Fibroblast of lung (primary cell): ENCODE results near the gene OGDHL. TPM values are rescaled to one million over a fixed set of nuclear protein-coding genes. Genes with fewer than 3 reads are reported as not detected.

Experiments
- DNase-seq, 2 donors: peaks; one replicate each; pipeline versions ENCODE4 v3.0.0 to v3.0.0-alpha.2; 2010; ENCODE audit warnings: low read depth in 2 of 2
- H2AFZ ChIP-seq: 2 replicates; pipeline ENCODE4 v1.5.1; 2012; ENCODE audit warnings: low read length, control low read depth, inconsistent platforms
- H3K27ac ChIP-seq: 2 replicates; pipeline ENCODE4 v1.5.1; 2011; ENCODE audit warnings: low read length, control low read depth; ENCODE audit not compliant: insufficient read depth
- H3K27me3 ChIP-seq: 2 replicates; pipeline ENCODE4 v1.5.1; 2011; ENCODE audit warnings: mild to moderate bottlenecking, low read length; ENCODE audit not compliant: control insufficient read depth, insufficient read depth
- H3K36me3 ChIP-seq: 2 replicates; pipeline ENCODE4 v1.5.1; 2011; ENCODE audit warnings: low read length; ENCODE audit not compliant: control insufficient read depth, insufficient read depth
- H3K4me1 ChIP-seq: 2 replicates; pipeline ENCODE4 v1.5.1; 2011; ENCODE audit warnings: low read length; ENCODE audit not compliant: control insufficient read depth, insufficient read depth; ENCODE audit errors: extremely low read depth
- H3K4me2 ChIP-seq: 2 replicates; pipeline ENCODE4 v1.5.1; 2011; ENCODE audit warnings: low read length, control low read depth; ENCODE audit not compliant: insufficient read depth; ENCODE audit errors: extremely low read depth
- H3K4me3 ChIP-seq, 4 experiments: fragments of 200-600 bp in 1 of 4; sonication (generic) in 1 of 4; replicated peaks in 1 of 4; 2 replicates each; pipeline ENCODE4 v1.5.1; 2011 to 2016; ENCODE audit warnings: low read length in 4 of 4, low read depth in 3 of 4, mild to moderate bottlenecking in 3 of 4, control low read depth in 2 of 4, inconsistent platforms in 1 of 4, mixed read lengths in 1 of 4; ENCODE audit not compliant: insufficient read depth in 1 of 4; ENCODE audit errors: control extremely low read depth in 1 of 4
- H3K79me2 ChIP-seq: 2 replicates; pipeline ENCODE4 v1.5.1; 2012; ENCODE audit warnings: mild to moderate bottlenecking, low read length, inconsistent platforms; ENCODE audit not compliant: control insufficient read depth, insufficient read depth
- H3K9ac ChIP-seq: 2 replicates; pipeline ENCODE4 v1.5.1; 2011; ENCODE audit warnings: mild to moderate bottlenecking, low read length, control low read depth; ENCODE audit not compliant: insufficient read depth
- H3K9me3 ChIP-seq: 2 replicates; pipeline ENCODE4 v1.5.1; 2012; ENCODE audit warnings: low read depth, low read length; ENCODE audit not compliant: control insufficient read depth, insufficient read depth
- H4K20me1 ChIP-seq: 2 replicates; pipeline ENCODE4 v1.5.1; 2011; ENCODE audit warnings: low read length; ENCODE audit not compliant: control insufficient read depth, insufficient read depth; ENCODE audit errors: extremely low read depth
- CTCF ChIP-seq, 2 donors: IDR thresholded peaks in 1 of 2; conservative IDR thresholded peaks in 1 of 2; 1 replicate in 1 of 2; 2 replicates in 1 of 2; pipeline ENCODE4 v1.5.1; 2011 to 2012; ENCODE audit warnings: low read length in 2 of 2, control low read depth in 1 of 2, inconsistent platforms in 1 of 2, low read depth in 1 of 2, mild to moderate bottlenecking in 1 of 2
- EZH2 ChIP-seq: IDR thresholded peaks from 2 replicates; pipeline ENCODE4 v1.5.1; 2012; ENCODE audit warnings: low read length, control low read depth, mild to moderate bottlenecking; ENCODE audit errors: missing control alignments
- polyA plus RNA-seq, 2 donors: library from polyadenylated mRNA; depleted of rRNA in 1 of 2; stranded (reverse) in 1 of 2; unstranded in 1 of 2; fragments of >200 nt; gene quantifications; 2 replicates each; pipeline ENCODE4 v1.2.1, GENCODE V29; 2011 to 2012; ENCODE audit warnings: missing spikeins in 1 of 2
- total RNA-seq: library from RNA; depleted of rRNA; stranded (reverse); fragments of >200 nt; gene quantifications from 2 replicates; pipeline ENCODE4 v1.2.1, GENCODE V29; 2014

The OGDHL gene
- total and polyA plus RNA-seq, 2 donors (not counting 1 experiment from before 2014, with no cell fraction given): under 0.01 to 0.06 TPM

GRCh38 chr10:49691588-49691987 lies 70.5 kb downstream of the OGDHL start:
- no peaks in the 10 kb centered on the region for H4K20me1 ChIP-seq
- H3K9ac ChIP-seq: no peak overlapping the region
- H3K9me3 ChIP-seq: no peaks in the 10 kb centered on the region
- no peaks in the 10 kb centered on the region for H3K4me1 ChIP-seq
- H3K4me2 ChIP-seq: no peak overlapping the region
- no peak overlapping the region for H3K4me3 ChIP-seq
- peaks cover 34% of the 10 kb centered on the region for H3K27me3 ChIP-seq
- no peak for DNase-seq
- TF ChIP-seq CTCF (conservative IDR thresholded peaks at IDR 0.05 in 1 of 2, IDR thresholded peaks at IDR 0.05 in 1 of 2; ENCODE audit: low read depth in 1 of 2, low read length in 2 of 2) (no peak), EZH2 (no peak)
- H3K27ac ChIP-seq: no peak overlapping the region
- H3K36me3 ChIP-seq: no peaks in the 10 kb centered on the region
- H2AFZ ChIP-seq: no peak overlapping the region
- H3K79me2 ChIP-seq: no peaks in the 10 kb centered on the region

GRCh38 chr10:49690698-49691356 lies 71.3 kb downstream of the OGDHL start:
- Histone ChIP-seq H3K36me3 (no peaks in the 10 kb centered on the region), H3K27ac (no peak overlapping the region), H3K4me2 (no peak overlapping the region), H3K9ac (no peak overlapping the region), H4K20me1 (no peaks in the 10 kb centered on the region), H3K27me3 (peaks cover 34% of the 10 kb centered on the region), H2AFZ (no peak overlapping the region), H3K4me3 (no peak overlapping the region), H3K9me3 (no peaks in the 10 kb centered on the region), H3K4me1 (no peaks in the 10 kb centered on the region), H3K79me2 (no peaks in the 10 kb centered on the region)
- TF ChIP-seq CTCF (conservative IDR thresholded peaks at IDR 0.05 in 1 of 2, IDR thresholded peaks at IDR 0.05 in 1 of 2; ENCODE audit: low read depth in 1 of 2, low read length in 2 of 2) (no peak), EZH2 (no peak)
- DNase-seq: no peak

GRCh38 chr10:49689882-49690510 lies 72.1 kb downstream of the OGDHL start:
- Histone ChIP-seq H2AFZ (no peak overlapping the region), H3K4me2 (no peak overlapping the region), H3K36me3 (no peaks in the 10 kb centered on the region), H3K27me3 (peaks cover 34% of the 10 kb centered on the region), H3K9me3 (no peaks in the 10 kb centered on the region), H3K4me3 (no peak overlapping the region), H3K27ac (no peak overlapping the region), H3K9ac (no peak overlapping the region), H4K20me1 (no peaks in the 10 kb centered on the region), H3K79me2 (no peaks in the 10 kb centered on the region), H3K4me1 (no peaks in the 10 kb centered on the region)
- no peak for DNase-seq
- TF ChIP-seq CTCF (conservative IDR thresholded peaks at IDR 0.05 in 1 of 2, IDR thresholded peaks at IDR 0.05 in 1 of 2; ENCODE audit: low read depth in 1 of 2, low read length in 2 of 2): no peak
- TF ChIP-seq EZH2: no peak
